ENCODE measurements around the gene SHISAL2B.

DNA sequence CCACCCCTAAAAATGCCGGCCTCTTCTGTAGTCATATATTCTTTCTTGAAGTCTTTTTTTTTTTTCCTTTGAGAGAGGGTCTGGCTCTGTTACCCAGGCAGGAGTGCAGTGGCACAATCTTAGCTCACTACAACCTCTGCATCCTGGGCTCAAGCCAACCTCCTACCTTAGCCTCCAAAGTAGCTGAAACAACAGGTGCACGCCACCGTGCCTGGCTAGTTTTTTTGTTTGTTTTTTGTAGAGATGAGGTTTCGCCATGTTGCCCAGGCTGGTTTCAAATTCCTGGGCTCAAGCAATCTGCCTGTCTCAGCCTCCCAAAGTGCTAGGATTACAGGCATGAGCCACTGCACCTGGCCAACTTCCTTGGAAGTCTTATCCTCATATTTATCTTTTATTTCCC is 59.1 kb downstream of the SHISAL2B start:
- TF ChIP-seq POLR2AphosphoS5 (IDR thresholded peaks at IDR 0.05; ENCODE audit: insufficient read depth, low read depth, low read length): no peak
- TF ChIP-seq, protein P1, sequence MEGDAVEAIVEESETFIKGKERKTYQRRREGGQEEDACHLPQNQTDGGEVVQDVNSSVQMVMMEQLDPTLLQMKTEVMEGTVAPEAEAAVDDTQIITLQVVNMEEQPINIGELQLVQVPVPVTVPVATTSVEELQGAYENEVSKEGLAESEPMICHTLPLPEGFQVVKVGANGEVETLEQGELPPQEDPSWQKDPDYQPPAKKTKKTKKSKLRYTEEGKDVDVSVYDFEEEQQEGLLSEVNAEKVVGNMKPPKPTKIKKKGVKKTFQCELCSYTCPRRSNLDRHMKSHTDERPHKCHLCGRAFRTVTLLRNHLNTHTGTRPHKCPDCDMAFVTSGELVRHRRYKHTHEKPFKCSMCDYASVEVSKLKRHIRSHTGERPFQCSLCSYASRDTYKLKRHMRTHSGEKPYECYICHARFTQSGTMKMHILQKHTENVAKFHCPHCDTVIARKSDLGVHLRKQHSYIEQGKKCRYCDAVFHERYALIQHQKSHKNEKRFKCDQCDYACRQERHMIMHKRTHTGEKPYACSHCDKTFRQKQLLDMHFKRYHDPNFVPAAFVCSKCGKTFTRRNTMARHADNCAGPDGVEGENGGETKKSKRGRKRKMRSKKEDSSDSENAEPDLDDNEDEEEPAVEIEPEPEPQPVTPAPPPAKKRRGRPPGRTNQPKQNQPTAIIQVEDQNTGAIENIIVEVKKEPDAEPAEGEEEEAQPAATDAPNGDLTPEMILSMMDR (IDR thresholded peaks at IDR 0.05; ENCODE audit: extremely low read depth in 1 of 2, insufficient read depth in 1 of 2, low read depth in 1 of 2, low read length in 2 of 2): no peak
- no peak for TF ChIP-seq POLR2A (IDR thresholded peaks at IDR 0.05; ENCODE audit: low read depth, low read length)
- TF ChIP-seq JUN (IDR thresholded peaks at IDR 0.05; ENCODE audit: borderline replicate concordance, insufficient read depth, insufficient read length, low read depth): no peak
- TF ChIP-seq EZH2 (IDR thresholded peaks at IDR 0.05; ENCODE audit: borderline replicate concordance, low read depth, low read length, severe bottlenecking): no peak
- TF ChIP-seq FOS (IDR thresholded peaks at IDR 0.05; ENCODE audit: borderline replicate concordance, insufficient read depth, low read length): no peak
- TF ChIP-seq, protein P2, sequence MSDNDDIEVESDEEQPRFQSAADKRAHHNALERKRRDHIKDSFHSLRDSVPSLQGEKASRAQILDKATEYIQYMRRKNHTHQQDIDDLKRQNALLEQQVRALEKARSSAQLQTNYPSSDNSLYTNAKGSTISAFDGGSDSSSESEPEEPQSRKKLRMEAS (IDR thresholded peaks at IDR 0.05; ENCODE audit: insufficient read depth, insufficient read length): no peak

Measured in endothelial cell of umbilical vein (primary cell).